ENCODE measurements around the gene NCOA1. TPM values are rescaled to one million over a fixed set of nuclear protein-coding genes. Genes with fewer than 3 reads are reported as not detected.
A peak's percentile ranks its signal among the peaks of the same experiment; 100 is the strongest.

The NCOA1 gene
- total RNA-seq, 1 experiment from 2014 or later, result 4.1 TPM

DNA sequence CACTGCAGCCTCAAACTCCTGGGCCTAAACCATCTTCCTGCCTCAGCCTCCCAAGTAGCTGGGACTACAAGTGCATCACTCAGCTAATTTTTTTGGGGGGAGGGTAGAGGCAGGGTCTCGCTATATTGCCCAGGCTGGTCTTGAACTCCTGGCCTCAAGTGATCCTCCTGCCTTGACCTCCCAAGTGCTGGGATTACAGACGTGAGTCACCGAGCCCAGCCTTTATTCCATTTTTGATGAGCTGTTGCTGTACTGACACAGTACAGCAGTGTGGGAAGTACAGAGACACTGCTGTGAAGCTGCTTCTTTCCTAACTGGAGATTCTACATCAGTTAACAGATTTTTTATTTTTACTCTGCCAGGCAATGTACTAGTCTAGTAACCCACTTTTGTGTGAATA lies 283.3 kb downstream of the NCOA1 start:
- H3K36me3 ChIP-seq (ENCODE audit: insufficient read depth, low read length), result no peaks in the 10 kb centered on the region
- H3K27me3 ChIP-seq (ENCODE audit: low read length), result no peaks in the 10 kb centered on the region
- no peak overlapping the region for H3K4me3 ChIP-seq (ENCODE audit: low read length)
- DNase-seq, result no peak
- no peaks in the 10 kb centered on the region for H3K9me2 ChIP-seq (replicated peaks; ENCODE audit: insufficient read depth, low read length)
- H3K9ac ChIP-seq (ENCODE audit: low read length), result no peak overlapping the region
- no peak overlapping the region for H3K27ac ChIP-seq (ENCODE audit: low read length)
- H3K79me2 ChIP-seq (ENCODE audit: low read length), result no peaks in the 10 kb centered on the region
- H4K20me1 ChIP-seq (ENCODE audit: insufficient read depth, low read depth, low read length), result no peaks in the 10 kb centered on the region
- no peak overlapping the region for H2AFZ ChIP-seq (ENCODE audit: low read length)
- no peaks in the 10 kb centered on the region for H3K9me3 ChIP-seq (ENCODE audit: low read length)
- peaks cover 7% of the 10 kb centered on the region for H3K4me1 ChIP-seq (ENCODE audit: low read length)
- H3K4me2 ChIP-seq (ENCODE audit: low read depth, low read length, poor library complexity, severe bottlenecking), result no peak overlapping the region

DNA sequence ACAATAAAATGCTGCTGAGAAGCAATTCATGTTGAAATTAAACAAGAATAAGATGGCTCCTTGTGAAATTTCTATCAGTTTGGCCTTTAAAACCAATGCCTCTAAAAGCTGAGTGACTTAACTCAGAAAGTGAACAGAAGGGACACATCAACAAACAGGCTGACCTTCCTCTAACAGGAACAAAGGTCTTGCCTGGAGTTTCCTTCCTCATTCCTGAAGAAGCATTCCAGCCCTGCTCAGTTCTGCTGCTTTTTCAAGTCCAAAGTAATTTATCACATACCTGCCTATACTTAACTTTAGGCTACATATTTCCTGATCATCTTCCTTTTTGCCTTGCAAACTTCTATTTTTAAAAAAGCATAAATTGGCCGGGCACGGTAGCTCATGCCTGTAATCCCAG lies 288.1 kb downstream of the NCOA1 start:
- Histone ChIP-seq H3K9me3 (ENCODE audit: low read length) (no peaks in the 10 kb centered on the region), H3K4me2 (ENCODE audit: low read depth, low read length, poor library complexity, severe bottlenecking) (no peak overlapping the region), H3K4me3 (ENCODE audit: low read length) (no peak overlapping the region), H3K79me2 (ENCODE audit: low read length) (no peaks in the 10 kb centered on the region), H3K9me2 (replicated peaks; ENCODE audit: insufficient read depth, low read length) (no peaks in the 10 kb centered on the region), H3K36me3 (ENCODE audit: insufficient read depth, low read length) (no peaks in the 10 kb centered on the region), H3K4me1 (ENCODE audit: low read length) (peaks cover 7% of the 10 kb centered on the region), H3K27ac (ENCODE audit: low read length) (no peak overlapping the region), H4K20me1 (ENCODE audit: insufficient read depth, low read depth, low read length) (no peaks in the 10 kb centered on the region), H3K27me3 (ENCODE audit: low read length) (no peaks in the 10 kb centered on the region), H3K9ac (ENCODE audit: low read length) (no peak overlapping the region), H2AFZ (ENCODE audit: low read length) (no peak overlapping the region)
- DNase-seq, result no peak

DNA sequence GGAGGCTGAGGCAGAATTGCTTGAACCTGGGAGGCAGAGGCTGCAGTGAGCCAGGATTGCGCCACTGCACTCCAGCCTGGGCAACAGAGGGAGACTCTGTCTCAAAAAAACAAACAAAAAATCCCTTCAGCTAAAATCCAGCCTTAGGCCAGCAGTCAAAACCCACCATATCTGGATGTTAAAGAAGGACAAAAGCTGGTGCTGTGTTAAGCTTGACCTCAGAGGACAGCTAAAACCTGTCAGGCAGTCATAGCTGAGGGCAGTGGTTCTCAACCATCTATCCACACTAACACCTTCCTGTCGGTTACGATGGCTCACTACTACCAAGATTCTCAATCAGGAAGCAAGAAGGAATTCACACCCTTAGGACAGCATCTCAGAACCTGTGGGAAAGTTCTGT lies 292.6 kb downstream of the NCOA1 start:
- no peaks in the 10 kb centered on the region for H3K9me3 ChIP-seq (ENCODE audit: low read length)
- H4K20me1 ChIP-seq (ENCODE audit: insufficient read depth, low read depth, low read length), result no peaks in the 10 kb centered on the region
- no peaks in the 10 kb centered on the region for H3K9me2 ChIP-seq (replicated peaks; ENCODE audit: insufficient read depth, low read length)
- no peak overlapping the region for H3K4me3 ChIP-seq (ENCODE audit: low read length)
- no peak overlapping the region for H2AFZ ChIP-seq (ENCODE audit: low read length)
- H3K9ac ChIP-seq (ENCODE audit: low read length), result no peak overlapping the region
- no peaks in the 10 kb centered on the region for H3K27me3 ChIP-seq (ENCODE audit: low read length)
- DNase-seq, result no peak
- H3K4me2 ChIP-seq (ENCODE audit: low read depth, low read length, poor library complexity, severe bottlenecking), result no peak overlapping the region
- H3K79me2 ChIP-seq (ENCODE audit: low read length), result no peaks in the 10 kb centered on the region
- H3K27ac ChIP-seq (ENCODE audit: low read length), result no peak overlapping the region
- no peaks in the 10 kb centered on the region for H3K36me3 ChIP-seq (ENCODE audit: insufficient read depth, low read length)
- H3K4me1 ChIP-seq (ENCODE audit: low read length), result peaks cover 26% of the 10 kb centered on the region

DNA sequence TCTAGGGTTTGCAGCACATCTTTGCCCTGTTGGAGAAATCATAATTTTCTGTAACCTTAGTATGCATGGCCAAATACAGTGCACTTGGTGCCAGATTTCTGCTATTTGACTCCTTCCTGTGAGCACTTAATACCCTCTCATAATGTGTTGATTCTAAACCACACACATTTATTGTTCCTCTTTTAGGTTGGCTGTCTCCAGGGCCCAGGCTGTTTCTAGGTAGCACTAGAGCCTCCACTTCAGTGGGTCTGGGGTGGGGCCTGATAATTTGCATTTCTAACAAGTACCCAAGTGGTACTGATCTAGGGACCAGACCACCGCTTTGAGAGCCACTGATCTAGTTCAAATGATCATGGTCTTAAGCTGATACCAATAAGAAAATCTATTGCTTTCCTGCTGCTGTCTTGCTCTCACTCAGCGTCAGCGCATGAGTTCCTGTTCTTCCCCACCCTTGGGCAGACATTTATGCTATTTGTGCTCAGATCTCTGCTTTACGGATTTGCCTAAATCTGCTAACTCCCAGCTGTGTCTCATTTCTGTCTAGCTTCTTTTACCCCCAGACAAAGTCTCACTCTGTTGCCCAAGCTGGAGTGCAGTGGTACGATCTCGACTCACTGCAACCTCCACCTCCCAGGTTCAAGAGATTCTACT lies 294.7 kb downstream of the NCOA1 start:
- Histone ChIP-seq H3K4me2 (ENCODE audit: low read depth, low read length, poor library complexity, severe bottlenecking) (peak overlapping the region; percentile 67), H2AFZ (ENCODE audit: low read length) (peak overlapping the region; percentile 31; the same call in 1 of the 2 replicates), H3K79me2 (ENCODE audit: low read length) (no peaks in the 10 kb centered on the region), H3K4me3 (ENCODE audit: low read length) (peak overlapping the region; percentile 51), H3K9me2 (replicated peaks; ENCODE audit: insufficient read depth, low read length) (no peaks in the 10 kb centered on the region), H3K9ac (ENCODE audit: low read length) (peak overlapping the region; percentile 54), H4K20me1 (ENCODE audit: insufficient read depth, low read depth, low read length) (no peaks in the 10 kb centered on the region), H3K9me3 (ENCODE audit: low read length) (no peaks in the 10 kb centered on the region), H3K36me3 (ENCODE audit: insufficient read depth, low read length) (no peaks in the 10 kb centered on the region), H3K27me3 (ENCODE audit: low read length) (no peaks in the 10 kb centered on the region), H3K4me1 (ENCODE audit: low read length) (peaks cover 38% of the 10 kb centered on the region), H3K27ac (ENCODE audit: low read length) (peak overlapping the region; percentile 92)
- DNase-seq, result peak; percentile 95

DNA sequence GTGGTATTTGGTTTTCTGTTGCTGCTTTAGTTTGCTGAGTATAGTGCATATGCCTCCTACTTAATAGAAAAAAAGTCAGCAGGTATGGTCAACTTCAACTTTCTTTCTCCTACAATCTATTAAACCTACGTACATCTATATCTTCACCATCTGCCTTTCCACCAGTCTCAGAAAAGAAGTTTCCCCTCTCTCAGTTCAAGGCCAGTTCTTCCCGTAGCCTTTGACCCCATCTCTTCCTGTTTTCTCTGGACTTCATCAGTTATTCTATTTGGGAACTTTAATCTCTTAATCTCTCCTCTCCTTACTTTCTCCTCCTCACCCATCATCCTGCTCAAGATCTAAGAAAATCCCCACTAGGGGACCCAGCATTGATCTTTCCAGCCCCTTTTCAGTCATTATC lies 296.5 kb downstream of the NCOA1 start:
- Histone ChIP-seq H3K4me2 (ENCODE audit: low read depth, low read length, poor library complexity, severe bottlenecking) (no peak overlapping the region), H4K20me1 (ENCODE audit: insufficient read depth, low read depth, low read length) (no peaks in the 10 kb centered on the region), H3K4me1 (ENCODE audit: low read length) (peaks cover 55% of the 10 kb centered on the region), H3K9me2 (replicated peaks; ENCODE audit: insufficient read depth, low read length) (no peaks in the 10 kb centered on the region), H3K79me2 (ENCODE audit: low read length) (no peaks in the 10 kb centered on the region), H3K36me3 (ENCODE audit: insufficient read depth, low read length) (no peaks in the 10 kb centered on the region), H3K4me3 (ENCODE audit: low read length) (no peak overlapping the region), H3K27me3 (ENCODE audit: low read length) (no peaks in the 10 kb centered on the region), H3K9ac (ENCODE audit: low read length) (no peak overlapping the region), H3K27ac (ENCODE audit: low read length) (no peak overlapping the region), H2AFZ (ENCODE audit: low read length) (no peak overlapping the region), H3K9me3 (ENCODE audit: low read length) (no peaks in the 10 kb centered on the region)
- no peak for DNase-seq

DNA sequence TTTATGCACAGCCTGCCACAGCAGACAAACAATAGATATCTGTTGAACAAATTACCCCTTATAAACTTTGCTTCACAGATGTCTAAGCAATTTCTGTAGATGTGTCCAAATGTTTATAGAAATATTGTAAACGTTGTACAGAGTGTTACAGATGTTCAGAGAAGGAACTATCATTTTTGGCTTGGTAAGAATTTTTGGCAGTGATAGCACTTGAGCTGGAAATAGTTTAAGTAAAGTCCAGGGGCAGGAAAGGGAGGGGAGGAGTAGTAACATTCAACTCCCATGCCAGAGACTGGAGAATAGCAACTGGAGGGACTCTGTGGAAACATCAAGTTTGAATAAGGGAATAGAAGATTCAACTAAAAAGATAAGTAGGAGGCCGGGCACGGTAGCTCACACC lies 297.8 kb downstream of the NCOA1 start:
- DNase-seq, result no peak
- peaks cover 55% of the 10 kb centered on the region for H3K4me1 ChIP-seq (ENCODE audit: low read length)
- H3K9me3 ChIP-seq (ENCODE audit: low read length), result no peaks in the 10 kb centered on the region
- H3K4me2 ChIP-seq (ENCODE audit: low read depth, low read length, poor library complexity, severe bottlenecking), result no peak overlapping the region
- no peak overlapping the region for H2AFZ ChIP-seq (ENCODE audit: low read length)
- H3K27me3 ChIP-seq (ENCODE audit: low read length), result no peaks in the 10 kb centered on the region
- H3K27ac ChIP-seq (ENCODE audit: low read length), result no peak overlapping the region
- no peak overlapping the region for H3K9ac ChIP-seq (ENCODE audit: low read length)
- no peak overlapping the region for H3K4me3 ChIP-seq (ENCODE audit: low read length)
- H4K20me1 ChIP-seq (ENCODE audit: insufficient read depth, low read depth, low read length), result no peaks in the 10 kb centered on the region
- peaks cover 5% of the 10 kb centered on the region for H3K79me2 ChIP-seq (ENCODE audit: low read length)
- H3K9me2 ChIP-seq (replicated peaks; ENCODE audit: insufficient read depth, low read length), result no peaks in the 10 kb centered on the region
- no peaks in the 10 kb centered on the region for H3K36me3 ChIP-seq (ENCODE audit: insufficient read depth, low read length)

DNA sequence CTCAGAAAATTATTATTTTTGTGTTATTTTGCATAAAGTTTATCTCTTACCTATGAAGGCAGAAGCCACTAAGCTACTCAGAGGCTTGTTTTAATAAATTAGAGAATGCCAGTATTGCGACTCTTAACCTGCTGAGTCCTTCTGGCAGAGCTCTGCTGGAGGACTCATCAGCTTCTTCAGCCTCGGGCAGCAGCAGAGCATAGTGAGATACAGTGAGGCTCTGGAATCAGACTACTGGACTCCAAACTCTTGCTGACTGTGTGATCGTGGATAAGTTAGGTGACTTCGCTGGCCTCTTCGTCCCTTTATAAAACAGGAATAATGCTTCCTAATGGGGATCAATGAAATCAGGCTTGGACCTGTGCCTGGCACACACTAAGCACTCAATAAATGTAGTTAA lies 300.4 kb downstream of the NCOA1 start:
- peaks cover 8% of the 10 kb centered on the region; the same call in 1 of the 2 replicates for H3K36me3 ChIP-seq (ENCODE audit: insufficient read depth, low read length)
- peaks cover 48% of the 10 kb centered on the region for H3K4me1 ChIP-seq (ENCODE audit: low read length)
- no peak overlapping the region for H2AFZ ChIP-seq (ENCODE audit: low read length)
- H3K4me2 ChIP-seq (ENCODE audit: low read depth, low read length, poor library complexity, severe bottlenecking), result peak overlapping the region; percentile 72
- H3K9me2 ChIP-seq (replicated peaks; ENCODE audit: insufficient read depth, low read length), result no peaks in the 10 kb centered on the region
- no peaks in the 10 kb centered on the region for H4K20me1 ChIP-seq (ENCODE audit: insufficient read depth, low read depth, low read length)
- peaks cover 32% of the 10 kb centered on the region for H3K79me2 ChIP-seq (ENCODE audit: low read length)
- H3K9me3 ChIP-seq (ENCODE audit: low read length), result no peaks in the 10 kb centered on the region
- H3K4me3 ChIP-seq (ENCODE audit: low read length), result no peak overlapping the region; the same call in 1 of the 2 replicates
- H3K27ac ChIP-seq (ENCODE audit: low read length), result no peak overlapping the region
- peak overlapping the region; percentile 86; the same call in 1 of the 2 replicates for H3K9ac ChIP-seq (ENCODE audit: low read length)
- no peak for DNase-seq
- no peaks in the 10 kb centered on the region for H3K27me3 ChIP-seq (ENCODE audit: low read length)

DNA sequence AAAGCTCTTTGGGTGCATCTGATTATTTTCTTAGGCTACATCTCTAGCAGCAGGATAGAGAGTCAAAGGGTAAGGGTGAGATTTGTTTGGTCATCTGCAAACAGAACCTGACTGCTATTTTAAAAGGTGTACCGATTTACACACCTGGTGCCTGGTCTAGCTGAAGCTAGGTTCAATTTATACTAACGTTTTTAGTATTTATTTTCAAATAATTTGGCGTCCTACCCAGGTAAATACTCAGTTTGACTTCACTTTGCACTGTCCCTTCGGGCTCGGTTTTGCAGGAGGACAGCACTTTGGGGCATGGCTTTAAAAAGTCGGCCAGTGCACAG lies 301.5 kb downstream of the NCOA1 start:
- peak; percentile 49 for DNase-seq
- no peaks in the 10 kb centered on the region for H3K9me3 ChIP-seq (ENCODE audit: low read length)
- H3K9ac ChIP-seq (ENCODE audit: low read length), result peak overlapping the region; percentile 86
- H3K4me3 ChIP-seq (ENCODE audit: low read length), result peak overlapping the region; percentile 91
- H3K36me3 ChIP-seq (ENCODE audit: insufficient read depth, low read length), result peaks cover 16% of the 10 kb centered on the region; the same call in 1 of the 2 replicates
- H3K27ac ChIP-seq (ENCODE audit: low read length), result peak overlapping the region; percentile 64; the same call in 1 of the 2 replicates
- H2AFZ ChIP-seq (ENCODE audit: low read length), result peak overlapping the region; percentile 71; the same call in 1 of the 2 replicates
- peaks cover 42% of the 10 kb centered on the region for H3K79me2 ChIP-seq (ENCODE audit: low read length)
- no peaks in the 10 kb centered on the region for H3K9me2 ChIP-seq (replicated peaks; ENCODE audit: insufficient read depth, low read length)
- no peaks in the 10 kb centered on the region for H3K27me3 ChIP-seq (ENCODE audit: low read length)
- peaks cover 41% of the 10 kb centered on the region for H3K4me1 ChIP-seq (ENCODE audit: low read length)
- no peaks in the 10 kb centered on the region for H4K20me1 ChIP-seq (ENCODE audit: insufficient read depth, low read depth, low read length)
- H3K4me2 ChIP-seq (ENCODE audit: low read depth, low read length, poor library complexity, severe bottlenecking), result peak overlapping the region; percentile 72

Data from Karpas-422 (cell line).